GM21367 (cell line): ENCODE results near the gene GRIN2A.

Experiments
- ATAC-seq: cut with Tn5 transposase; IDR thresholded peaks from one replicate; pipeline ENCODE4 v1.9.1; 2021; ENCODE audit not compliant: unreplicated experiment

The GRIN2A gene

GRCh38 chr16:9791556-9791955 lies 390.7 kb downstream of the GRIN2A start:
- ATAC-seq: no peak

- ATAC-seq: no peak
These were observed 392.0 kb downstream of the GRIN2A start for GRCh38 chr16:9790199-9790598.

GRCh38 chr16:9787717-9788116 lies 394.5 kb downstream of the GRIN2A start:
- no peak for ATAC-seq

- no peak for ATAC-seq
These were observed 401.4 kb downstream of the GRIN2A start for GRCh38 chr16:9780831-9781230.

GRCh38 chr16:9778849-9779248 lies 403.4 kb downstream of the GRIN2A start:
- ATAC-seq: no peak

- ATAC-seq: no peak
These were observed 406.2 kb downstream of the GRIN2A start for GRCh38 chr16:9775998-9776397.

GRCh38 chr16:9773289-9773688 lies 408.9 kb downstream of the GRIN2A start:
- ATAC-seq: no peak

- ATAC-seq: no peak
These were observed 409.6 kb downstream of the GRIN2A start for GRCh38 chr16:9772526-9773225.

GRCh38 chr16:9766891-9767290 lies 415.3 kb downstream of the GRIN2A start:
- no peak for ATAC-seq

- no peak for ATAC-seq
These were observed 418.7 kb downstream of the GRIN2A start for GRCh38 chr16:9763505-9763904.

- ATAC-seq: no peak
These were observed 420.4 kb downstream of the GRIN2A start for GRCh38 chr16:9761870-9762269.

GRCh38 chr16:9757687-9758086 lies 424.5 kb downstream of the GRIN2A start:
- ATAC-seq: no peak

- ATAC-seq: no peak
These were observed 425.8 kb downstream of the GRIN2A start for GRCh38 chr16:9756434-9756833.

- no peak for ATAC-seq
These were observed 427.1 kb downstream of the GRIN2A start for GRCh38 chr16:9755081-9755480.

- no peak for ATAC-seq
These were observed 440.5 kb downstream of the GRIN2A start for GRCh38 chr16:9741776-9742175.

- no peak for ATAC-seq
These were observed 442.9 kb downstream of the GRIN2A start for GRCh38 chr16:9739301-9739700.

GRCh38 chr16:9738690-9739089 lies 443.5 kb downstream of the GRIN2A start:
- ATAC-seq: no peak

- no peak for ATAC-seq
These were observed 445.7 kb downstream of the GRIN2A start for GRCh38 chr16:9736547-9736946.

GRCh38 chr16:9723136-9723535 lies 459.1 kb downstream of the GRIN2A start:
- no peak for ATAC-seq

- no peak for ATAC-seq
These were observed 468.3 kb downstream of the GRIN2A start for GRCh38 chr16:9713907-9714306.

- ATAC-seq: no peak
These were observed 469.1 kb downstream of the GRIN2A start for GRCh38 chr16:9713156-9713555.

- no peak for ATAC-seq
These were observed 473.1 kb downstream of the GRIN2A start for GRCh38 chr16:9708972-9709620.
